H9 (cell line): ENCODE results near the gene GNB1L. TPM values are rescaled to one million over a fixed set of nuclear protein-coding genes. Genes with fewer than 3 reads are reported as not detected.

Source experiments
- DNase-seq: peaks from one replicate; pipeline ENCODE4 v3.0.0-alpha.2; 2017
- H2AFZ ChIP-seq: one replicate; pipeline ENCODE4 v1.6.1; 2013; ENCODE audit warnings: mild to moderate bottlenecking, low read length, control low read depth, moderate library complexity
- H2AK5ac ChIP-seq: 2 replicates; pipeline ENCODE4 v1.6.1; 2013; ENCODE audit warnings: low read length, control low read depth, mixed read lengths; ENCODE audit not compliant: insufficient read length
- H2BK120ac ChIP-seq: one replicate; pipeline ENCODE4 v1.6.1; 2013; ENCODE audit warnings: low read depth, mild to moderate bottlenecking, low read length, control low read depth, inconsistent platforms; ENCODE audit not compliant: poor library complexity, severe bottlenecking
- H2BK12ac ChIP-seq: 2 replicates; pipeline ENCODE4 v1.6.1; 2013; ENCODE audit warnings: low read length, control low read depth, mixed read lengths, low read depth; ENCODE audit not compliant: insufficient read length
- H2BK15ac ChIP-seq: 2 replicates; pipeline ENCODE4 v1.6.1; 2013; ENCODE audit warnings: low read depth, low read length, control low read depth
- H2BK20ac ChIP-seq: one replicate; pipeline ENCODE4 v1.6.1; 2013; ENCODE audit warnings: low read depth, mild to moderate bottlenecking, low read length, control low read depth, inconsistent platforms; ENCODE audit not compliant: poor library complexity, severe bottlenecking
- H2BK5ac ChIP-seq: 2 replicates; pipeline ENCODE4 v1.6.1; 2013; ENCODE audit warnings: low read length, control low read depth, mixed read lengths; ENCODE audit not compliant: insufficient read length
- H3K14ac ChIP-seq: 2 replicates; pipeline ENCODE4 v1.6.1; 2013; ENCODE audit warnings: low read length, control low read depth; ENCODE audit not compliant: insufficient read depth
- H3K18ac ChIP-seq: 2 replicates; pipeline ENCODE4 v1.6.1; 2013; ENCODE audit warnings: low read depth, mild to moderate bottlenecking, mixed read lengths, low read length, control low read depth; ENCODE audit not compliant: insufficient read length
- H3K23ac ChIP-seq: 2 replicates; pipeline ENCODE4 v1.6.1; 2013; ENCODE audit warnings: low read length, control low read depth, mixed read lengths, low read depth; ENCODE audit not compliant: insufficient read length
- H3K23me2 ChIP-seq: 2 replicates; pipeline ENCODE4 v1.6.1; 2013; ENCODE audit warnings: low read depth, mild to moderate bottlenecking, mixed read lengths, low read length, control low read depth; ENCODE audit not compliant: insufficient read length, poor library complexity, severe bottlenecking
- H3K27ac ChIP-seq: 2 replicates; pipeline ENCODE4 v1.5.1; 2013; ENCODE audit warnings: low read length, control low read depth, mixed read lengths, low read depth; ENCODE audit not compliant: insufficient read length
- H3K27me3 ChIP-seq: 2 replicates; pipeline ENCODE4 v1.6.1; 2013; ENCODE audit warnings: low read length, control low read depth, inconsistent platforms; ENCODE audit not compliant: insufficient read depth
- H3K4ac ChIP-seq: 2 replicates; pipeline ENCODE4 v1.6.1; 2013; ENCODE audit warnings: low read depth, mild to moderate bottlenecking, control low read depth, inconsistent platforms, low read length, moderate library complexity
- H3K4me1 ChIP-seq: 2 replicates; pipeline ENCODE4 v1.6.1; 2013; ENCODE audit warnings: low read length, control low read depth, inconsistent platforms; ENCODE audit not compliant: insufficient read depth
- H3K4me2 ChIP-seq: 2 replicates; pipeline ENCODE4 v1.6.1; 2013; ENCODE audit warnings: low read length, control low read depth, mixed read lengths; ENCODE audit not compliant: insufficient read length, insufficient read depth
- H3K56ac ChIP-seq: 2 replicates; pipeline ENCODE4 v1.6.1; 2013; ENCODE audit warnings: low read depth, mild to moderate bottlenecking, mixed read lengths, low read length, control low read depth; ENCODE audit not compliant: insufficient read length
- H3K79me1 ChIP-seq: 2 replicates; pipeline ENCODE4 v1.6.1; 2013; ENCODE audit warnings: low read depth, mild to moderate bottlenecking, moderate library complexity, low read length, control low read depth, inconsistent platforms; ENCODE audit not compliant: insufficient read depth, poor library complexity, severe bottlenecking
- H3K79me2 ChIP-seq: 2 replicates; pipeline ENCODE4 v1.6.1; 2013; ENCODE audit warnings: low read length, control low read depth, inconsistent platforms; ENCODE audit not compliant: insufficient read depth
- H3K9ac ChIP-seq: 2 replicates; pipeline ENCODE4 v1.6.1; 2013; ENCODE audit warnings: low read length, control low read depth, mixed read lengths; ENCODE audit not compliant: insufficient read length; ENCODE audit errors: extremely low read depth
- H3K9me3 ChIP-seq: one replicate; pipeline ENCODE4 v1.6.1; 2013; ENCODE audit warnings: low read depth, low read length, inconsistent platforms; ENCODE audit not compliant: control insufficient read depth
- H3T11ph ChIP-seq: one replicate; pipeline ENCODE4 v1.6.1; 2013; ENCODE audit warnings: mild to moderate bottlenecking, low read length, control low read depth, inconsistent platforms
- H4K20me1 ChIP-seq: one replicate; pipeline ENCODE4 v1.6.1; 2013; ENCODE audit not compliant: control insufficient read depth, insufficient read length, insufficient read depth
- H4K5ac ChIP-seq: 2 replicates; pipeline ENCODE4 v1.6.1; 2013; ENCODE audit warnings: low read depth, mild to moderate bottlenecking, mixed read lengths, low read length, control low read depth; ENCODE audit not compliant: insufficient read length
- H4K8ac ChIP-seq: replicated peaks from 2 replicates; pipeline ENCODE4 v1.6.1; 2013; ENCODE audit warnings: low read length, control low read depth, mixed read lengths, low read depth; ENCODE audit not compliant: insufficient read length
- H4K91ac ChIP-seq: 2 replicates; pipeline ENCODE4 v1.6.1; 2013; ENCODE audit warnings: low read depth, mild to moderate bottlenecking, moderate library complexity, mixed read lengths, low read length, control low read depth; ENCODE audit not compliant: insufficient read length
- H3K27ac Mint-ChIP-seq, 3 experiments: 2 replicates in 2 of 3; 3 replicates in 1 of 3; pipeline ENCODE4 v1.8.0; 2020 to 2021; ENCODE audit warnings: mixed read lengths in 3 of 3, mild to moderate bottlenecking in 1 of 3, moderate library complexity in 1 of 3
- H3K27me3 Mint-ChIP-seq: 2 replicates; pipeline ENCODE4 v1.8.0; 2021; ENCODE audit warnings: low read depth, mild to moderate bottlenecking, moderate library complexity, mixed read lengths
- H3K36me3 Mint-ChIP-seq, 3 experiments: 2 replicates in 2 of 3; 3 replicates in 1 of 3; pipeline ENCODE4 v1.8.0; 2020 to 2021; ENCODE audit warnings: low read depth in 3 of 3, mixed read lengths in 3 of 3; ENCODE audit not compliant: insufficient read depth in 1 of 3
- H3K4me1 Mint-ChIP-seq, 2 experiments: 2 replicates each; pipeline ENCODE4 v1.8.0; 2020; ENCODE audit warnings: mixed read lengths in 2 of 2
- H3K4me3 Mint-ChIP-seq, 2 experiments: 2 replicates in 1 of 2; 3 replicates in 1 of 2; pipeline ENCODE4 v1.8.0; 2020 to 2021; ENCODE audit warnings: mild to moderate bottlenecking in 2 of 2, mixed read lengths in 2 of 2, moderate library complexity in 1 of 2
- H3K9me3 Mint-ChIP-seq, 2 experiments: 2 replicates in 1 of 2; 3 replicates in 1 of 2; pipeline ENCODE4 v1.8.0; 2020; ENCODE audit warnings: mild to moderate bottlenecking in 2 of 2, mixed read lengths in 2 of 2, moderate library complexity in 1 of 2
- CTCF ChIP-seq: fragments of 200-600 bp; sonication (generic); conservative IDR thresholded peaks from 3 replicates; pipeline ENCODE4 v1.8.0; 2021; ENCODE audit warnings: antibody characterized with exemption, mild to moderate bottlenecking
- WGBS: extraction: QIAGEN DNeasy Blood & Tissue Kit; methylation state at CpG from one replicate; pipeline ENCODE4 v1.1.7; 2013; ENCODE audit warnings: missing lambda C conversion rate, low lambda C conversion rate, mixed read lengths; ENCODE audit not compliant: insufficient read length; ENCODE audit errors: extremely low coverage; 5-methylcytosine and 5-hydroxymethylcytosine counted together
- total RNA-seq: library from RNA; stranded (reverse); gene quantifications from 2 replicates; pipeline ENCODE4 v1.2.1, GENCODE V29; 2021

GNB1L gene
- total RNA-seq, 1 experiment from 2014 or later = 22.4 TPM

- H2AK5ac ChIP-seq = no peak overlapping the region
- no peak overlapping the region for H4K8ac ChIP-seq
- DNase-seq = no peak
- TF ChIP-seq CTCF = no peak
- H3K4me2 ChIP-seq = no peak overlapping the region
- H3K4me1 ChIP-seq = no peaks in the 10 kb centered on the region; the same call in 1 of the 2 replicates
- no peak overlapping the region for H3K27ac ChIP-seq
- Mint-ChIP-seq H3K27me3 (no peaks in the 10 kb centered on the region), H3K36me3 (no peaks in the 10 kb centered on the region), H3K27ac (peak overlapping the region in 1 of 3 experiments; percentile 90; a peak in 2 of 7 replicates), H3K4me3 (no peak overlapping the region), H3K9me3 (no peaks in the 10 kb centered on the region), H3K4me1 (peaks cover 17 to 22% of the 10 kb centered on the region in 2 experiments)
- H2BK15ac ChIP-seq = no peak overlapping the region
- no peak overlapping the region for H2BK12ac ChIP-seq
- no peak overlapping the region for H3K56ac ChIP-seq
- no CpG with 5 or more reads among the region's 12 CpGs for whole genome bisulfite sequencing
- no peak overlapping the region for H3K14ac ChIP-seq
- H3K9me3 ChIP-seq = no peaks in the 10 kb centered on the region
- no peaks in the 10 kb centered on the region for H4K20me1 ChIP-seq
- H4K91ac ChIP-seq = no peak overlapping the region
- no peak overlapping the region for H2BK20ac ChIP-seq
- no peak overlapping the region for H3T11ph ChIP-seq
- H2AFZ ChIP-seq = no peak overlapping the region
- H3K23ac ChIP-seq = no peak overlapping the region
- H4K5ac ChIP-seq = no peak overlapping the region
- H3K23me2 ChIP-seq = no peaks in the 10 kb centered on the region
- H3K18ac ChIP-seq = no peak overlapping the region
- H3K79me2 ChIP-seq = no peaks in the 10 kb centered on the region
- H2BK5ac ChIP-seq = no peak overlapping the region
- H3K27me3 ChIP-seq = no peaks in the 10 kb centered on the region
- H3K79me1 ChIP-seq = no peaks in the 10 kb centered on the region
- H3K4ac ChIP-seq = no peak overlapping the region
- no peak overlapping the region for H2BK120ac ChIP-seq
- H3K9ac ChIP-seq = no peak overlapping the region
Observed at GRCh38 chr22:19869497-19870152, 15.0 kb upstream of the GNB1L start.
